GM23248 (cell line): ENCODE results near the gene LRRC1. TPM values are rescaled to one million over a fixed set of nuclear protein-coding genes. Genes with fewer than 3 reads are reported as not detected.

Source experiments
- DNase-seq: peaks from one replicate; pipeline ENCODE4 v3.0.0-alpha.2; 2015
- H2AFZ ChIP-seq: fragments of 200-600 bp; sonication (generic); 2 replicates; pipeline ENCODE4 v1.6.1; 2016; ENCODE audit warnings: antibody characterized with exemption
- H3F3A ChIP-seq: fragments of 200-600 bp; sonication (generic); 2 replicates; pipeline ENCODE4 v1.6.1; 2016; ENCODE audit warnings: mild to moderate bottlenecking, antibody characterized with exemption, mixed run types; ENCODE audit not compliant: insufficient read depth
- H3K27ac ChIP-seq: fragments of 200-600 bp; sonication (generic); 2 replicates; pipeline ENCODE4 v1.5.1; 2016; ENCODE audit warnings: mild to moderate bottlenecking
- H3K27me3 ChIP-seq: fragments of 200-600 bp; sonication (generic); replicated peaks from 2 replicates; pipeline ENCODE4 v1.6.1; 2016; ENCODE audit warnings: mild to moderate bottlenecking; ENCODE audit not compliant: insufficient read depth
- H3K36me3 ChIP-seq: fragments of 200-600 bp; sonication (generic); 2 replicates; pipeline ENCODE4 v1.6.1; 2016; ENCODE audit warnings: low read depth, mild to moderate bottlenecking
- H3K4me1 ChIP-seq: fragments of 200-600 bp; sonication (generic); 2 replicates; pipeline ENCODE4 v1.6.1; 2016; ENCODE audit warnings: mild to moderate bottlenecking; ENCODE audit not compliant: insufficient read depth
- H3K4me2 ChIP-seq: fragments of 200-600 bp; sonication (generic); one replicate; pipeline ENCODE4 v1.6.1; 2016; ENCODE audit warnings: mild to moderate bottlenecking; ENCODE audit not compliant: unreplicated experiment
- H3K4me3 ChIP-seq: fragments of 200-600 bp; sonication (generic); 2 replicates; pipeline ENCODE4 v1.5.1; 2016; ENCODE audit warnings: mild to moderate bottlenecking
- H3K79me2 ChIP-seq: fragments of 200-600 bp; sonication (generic); 2 replicates; pipeline ENCODE4 v1.6.1; 2016; ENCODE audit warnings: mild to moderate bottlenecking; ENCODE audit not compliant: insufficient read depth
- H3K9ac ChIP-seq: fragments of 200-600 bp; sonication (generic); 2 replicates; pipeline ENCODE4 v1.6.1; 2016; ENCODE audit warnings: mild to moderate bottlenecking
- H3K9me2 ChIP-seq: fragments of 200-600 bp; sonication (generic); 2 replicates; pipeline ENCODE4 v1.6.1; 2016; ENCODE audit warnings: mixed run types, mild to moderate bottlenecking, moderate library complexity; ENCODE audit not compliant: insufficient read depth
- H3K9me3 ChIP-seq: fragments of 200-600 bp; sonication (generic); one replicate; pipeline ENCODE4 v1.6.1; 2017; ENCODE audit warnings: low read depth
- H4K20me1 ChIP-seq: fragments of 200-600 bp; sonication (generic); 2 replicates; pipeline ENCODE4 v1.6.0; 2016; ENCODE audit not compliant: insufficient read depth
- EZH2 ChIP-seq: fragments of 200-600 bp; sonication (generic); IDR thresholded peaks from 2 replicates; pipeline ENCODE4 v1.6.1; 2018; ENCODE audit warnings: antibody characterized with exemption, mild to moderate bottlenecking; ENCODE audit not compliant: insufficient read depth, poor library complexity, severe bottlenecking
- EZH2phosphoT487 ChIP-seq: fragments of 200-600 bp; sonication (generic); IDR thresholded peaks from 2 replicates; pipeline ENCODE4 v1.6.1; 2018; ENCODE audit warnings: antibody characterized with exemption, moderate library complexity, mild to moderate bottlenecking, low read depth; ENCODE audit not compliant: insufficient read depth
- WGBS, 2 experiments: methylation state at CpG; one replicate each; pipeline ENCODE4 v1.1.6; 2015 to 2017; ENCODE audit warnings: low lambda C conversion rate in 2 of 2, low coverage in 1 of 2; ENCODE audit errors: missing lambda C conversion rate in 2 of 2; 5-methylcytosine and 5-hydroxymethylcytosine counted together
- in situ Hi-C: fragments of 300-500 bp; cut with MboI; formaldehyde crosslinking; loops from 2 replicates; pipeline ENCODE4 v1.15.0; 2020
- polyA plus RNA-seq: library from polyadenylated mRNA; unstranded; fragments of >200 nt; fragmentation: Nextera tagmentation; extraction: Ambion mirVana; gene quantifications from 2 replicates; pipeline ENCODE4 v1.2.1, GENCODE V29; 2016
- total RNA-seq: library from RNA; depleted of rRNA; stranded (reverse); fragments of >200 nt; shearing (Covaris generic); gene quantifications from 2 replicates; pipeline ENCODE4 v1.2.3, GENCODE V29; 2014

Gene LRRC1
- total and polyA plus RNA-seq, 2 experiments from 2014 or later, result 3.6 to 5.6 TPM

- Histone ChIP-seq H3K79me2 (no peaks in the 10 kb centered on the region), H3F3A (no peaks in the 10 kb centered on the region), H4K20me1 (no peaks in the 10 kb centered on the region), H3K4me2 (no peak overlapping the region), H3K27me3 (no peaks in the 10 kb centered on the region), H3K9me3 (no peaks in the 10 kb centered on the region), H3K4me3 (no peak overlapping the region), H2AFZ (no peak overlapping the region), H3K36me3 (no peaks in the 10 kb centered on the region), H3K4me1 (no peaks in the 10 kb centered on the region), H3K27ac (no peak overlapping the region), H3K9me2 (no peaks in the 10 kb centered on the region), H3K9ac (no peak overlapping the region)
- 95 to 98% methylated on average over 2 of the region's 2 CpGs for WGBS, 2 experiments
- in situ Hi-C loops, result no loop called here
- no peak for TF ChIP-seq EZH2phosphoT487
- TF ChIP-seq EZH2, result no peak
- DNase-seq, result no peak
These were observed 80.2 kb downstream of the LRRC1 start for GRCh38 chr6:53874964-53875363.

DNA sequence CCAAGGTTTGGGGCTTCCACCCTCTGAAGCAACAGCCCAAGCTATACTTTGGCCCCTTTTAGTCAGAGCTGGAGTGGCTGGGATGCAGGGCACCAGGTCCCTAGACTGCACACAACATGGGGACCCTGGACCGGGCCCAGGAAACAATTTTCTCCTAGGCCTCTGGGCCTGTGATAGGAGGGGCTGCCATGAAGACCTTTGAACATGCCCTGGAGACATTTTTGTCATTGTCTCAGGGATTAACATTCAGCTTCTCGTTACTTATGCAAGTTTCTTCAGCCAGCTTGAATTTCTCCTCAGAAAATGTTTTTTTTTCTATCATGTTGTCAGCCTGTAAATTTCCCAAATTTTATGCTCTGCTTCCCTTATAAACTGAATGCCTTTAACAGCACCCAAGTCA is 82.3 kb downstream of the LRRC1 start:
- in situ Hi-C loops, result no loop called here
- H3K36me3 ChIP-seq, result no peaks in the 10 kb centered on the region
- H3F3A ChIP-seq, result no peaks in the 10 kb centered on the region
- H3K27ac ChIP-seq, result no peak overlapping the region
- no peaks in the 10 kb centered on the region for H3K79me2 ChIP-seq
- H3K4me3 ChIP-seq, result no peak overlapping the region
- H3K4me2 ChIP-seq, result no peak overlapping the region
- H3K27me3 ChIP-seq, result no peaks in the 10 kb centered on the region
- no peaks in the 10 kb centered on the region for H3K9me3 ChIP-seq
- 84 to 96% methylated on average over 2 of the region's 2 CpGs for WGBS, 2 experiments
- H3K4me1 ChIP-seq, result no peaks in the 10 kb centered on the region
- no peaks in the 10 kb centered on the region for H3K9me2 ChIP-seq
- no peak overlapping the region for H2AFZ ChIP-seq
- TF ChIP-seq EZH2 (no peak), EZH2phosphoT487 (no peak)
- H3K9ac ChIP-seq, result no peak overlapping the region
- DNase-seq, result no peak
- no peaks in the 10 kb centered on the region for H4K20me1 ChIP-seq

GRCh38 chr6:53878808-53879207 is 84.0 kb downstream of the LRRC1 start:
- no peak for DNase-seq
- Histone ChIP-seq H3K4me1 (no peaks in the 10 kb centered on the region), H3K36me3 (no peaks in the 10 kb centered on the region), H3K9me3 (no peaks in the 10 kb centered on the region), H3K27me3 (no peaks in the 10 kb centered on the region), H3K9ac (no peak overlapping the region), H3F3A (no peaks in the 10 kb centered on the region), H3K9me2 (no peaks in the 10 kb centered on the region), H3K4me2 (no peak overlapping the region), H3K4me3 (no peak overlapping the region), H3K79me2 (no peaks in the 10 kb centered on the region), H4K20me1 (no peaks in the 10 kb centered on the region), H3K27ac (no peak overlapping the region), H2AFZ (no peak overlapping the region)
- WGBS, 2 experiments, result 91 to 97% methylated on average over 2 of the region's 2 CpGs
- in situ Hi-C loops, result no loop called here
- TF ChIP-seq EZH2, result no peak

- no peak overlapping the region for H3K9ac ChIP-seq
- H3F3A ChIP-seq, result no peaks in the 10 kb centered on the region
- H3K27ac ChIP-seq, result no peak overlapping the region
- TF ChIP-seq EZH2phosphoT487, result no peak
- TF ChIP-seq EZH2, result no peak
- H4K20me1 ChIP-seq, result no peaks in the 10 kb centered on the region
- H2AFZ ChIP-seq, result no peak overlapping the region
- in situ Hi-C loops, result no loop called here
- no peaks in the 10 kb centered on the region for H3K79me2 ChIP-seq
- peak; percentile 29 for DNase-seq
- no peaks in the 10 kb centered on the region for H3K4me1 ChIP-seq
- H3K4me2 ChIP-seq, result no peak overlapping the region
- no peaks in the 10 kb centered on the region for H3K9me2 ChIP-seq
- no peaks in the 10 kb centered on the region for H3K36me3 ChIP-seq
- no peak overlapping the region for H3K4me3 ChIP-seq
- WGBS, 2 experiments, result 58 to 63% methylated on average over 4 of the region's 4 CpGs
- H3K9me3 ChIP-seq, result no peaks in the 10 kb centered on the region
- H3K27me3 ChIP-seq, result no peaks in the 10 kb centered on the region
These were observed 84.8 kb downstream of the LRRC1 start for GRCh38 chr6:53879608-53880007.

DNA sequence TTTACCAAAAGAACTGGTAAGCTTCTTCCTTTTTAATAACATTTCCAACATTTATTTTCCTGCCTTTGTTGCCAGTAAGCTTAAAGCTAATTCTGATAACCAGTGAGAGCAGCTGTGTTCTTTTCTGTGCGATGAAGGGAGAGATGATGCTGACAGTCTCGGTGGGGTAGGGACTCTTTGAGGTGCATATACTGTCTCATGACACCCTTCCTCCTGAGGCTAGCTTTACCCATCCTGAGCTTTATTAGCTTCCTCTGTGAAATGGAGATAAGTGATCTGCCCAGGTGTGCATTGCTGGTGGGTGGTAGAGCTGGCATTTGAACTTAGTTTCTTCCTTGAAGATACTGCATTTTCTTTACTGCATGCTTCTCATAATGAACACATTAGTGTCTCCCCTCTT is 92.5 kb downstream of the LRRC1 start:
- Histone ChIP-seq H3K79me2 (no peaks in the 10 kb centered on the region), H3F3A (peaks cover 7% of the 10 kb centered on the region; the same call in 1 of the 2 replicates), H3K36me3 (no peaks in the 10 kb centered on the region), H3K9me2 (no peaks in the 10 kb centered on the region), H3K4me2 (no peak overlapping the region), H3K9ac (no peak overlapping the region), H3K27ac (no peak overlapping the region), H4K20me1 (no peaks in the 10 kb centered on the region), H3K9me3 (no peaks in the 10 kb centered on the region), H3K4me1 (peaks cover 12% of the 10 kb centered on the region), H3K4me3 (no peak overlapping the region), H2AFZ (no peak overlapping the region), H3K27me3 (no peaks in the 10 kb centered on the region)
- no peak for DNase-seq
- TF ChIP-seq EZH2phosphoT487 (no peak), EZH2 (no peak)
- in situ Hi-C loops, result no loop called here
- WGBS, 2 experiments, result 92 to 98% methylated on average over 2 of the region's 2 CpGs
